ENCODE data around the gene PRKD1. TPM values are rescaled to one million over a fixed set of nuclear protein-coding genes. Genes with fewer than 3 reads are reported as not detected.

PRKD1 gene
- total RNA-seq, 2 experiments from 2014 or later = not detected

DNA sequence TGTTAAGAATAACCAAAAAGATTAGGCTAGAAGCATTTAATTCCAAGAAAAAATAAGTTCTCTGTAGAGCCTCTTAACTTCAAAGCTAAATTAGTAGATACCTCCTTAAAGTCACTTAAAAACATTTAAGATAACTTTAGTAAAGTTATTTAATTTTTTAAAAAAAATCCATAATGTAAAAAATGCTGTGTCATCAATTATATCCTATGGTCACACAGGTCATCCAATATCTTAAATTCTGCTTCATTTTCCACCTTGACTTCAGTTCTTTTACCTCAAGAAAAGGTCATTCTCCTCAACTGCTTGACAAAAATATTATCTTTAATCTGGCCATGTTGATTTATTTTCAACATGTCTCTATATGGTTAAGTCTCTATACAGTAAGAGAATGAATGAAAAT lies 274.3 kb downstream of the PRKD1 start:
- H3K9me3 Mint-ChIP-seq = peaks cover 21% of the 10 kb centered on the region
- DNase-seq = no peak
- no peaks in the 10 kb centered on the region for H3K4me1 Mint-ChIP-seq (ENCODE audit: low read depth)
- H3K36me3 Mint-ChIP-seq = no peaks in the 10 kb centered on the region
- CTCF ChIA-PET = no interaction called here
- POLR2A ChIA-PET = no interaction called here
- H3K27ac Mint-ChIP-seq = no peak overlapping the region
- no peaks in the 10 kb centered on the region for H3K27me3 Mint-ChIP-seq
- intact Hi-C loops (cut with micrococcal nuclease) = no loop called here
- no peak overlapping the region for H3K4me3 Mint-ChIP-seq

DNA sequence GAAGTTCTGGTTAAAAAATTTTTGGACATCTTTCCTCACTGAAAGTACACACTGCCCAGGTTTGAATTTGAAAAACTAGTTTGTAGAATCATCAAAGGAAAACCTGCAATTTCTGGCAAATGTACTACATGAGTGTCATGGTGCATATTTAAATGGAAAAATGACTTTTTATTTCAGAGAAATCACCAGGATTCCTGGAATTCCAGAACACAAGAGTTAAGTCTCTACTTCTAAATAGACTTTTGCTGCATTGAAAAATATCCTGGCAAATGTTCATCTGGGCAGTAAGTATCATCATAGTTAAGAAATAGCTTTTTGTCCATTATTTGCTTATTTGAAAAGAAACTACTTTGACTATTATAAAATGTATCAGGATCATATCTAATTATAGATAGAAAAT lies 275.1 kb downstream of the PRKD1 start:
- ChIA-PET CTCF (no interaction called here), POLR2A (no interaction called here)
- H3K27ac Mint-ChIP-seq = no peak overlapping the region
- intact Hi-C loops (cut with micrococcal nuclease) = no loop called here
- H3K4me3 Mint-ChIP-seq = no peak overlapping the region
- peaks cover 25% of the 10 kb centered on the region for H3K9me3 Mint-ChIP-seq
- no peaks in the 10 kb centered on the region for H3K27me3 Mint-ChIP-seq
- H3K4me1 Mint-ChIP-seq (ENCODE audit: low read depth) = no peaks in the 10 kb centered on the region
- H3K36me3 Mint-ChIP-seq = no peaks in the 10 kb centered on the region
- no peak for DNase-seq

DNA sequence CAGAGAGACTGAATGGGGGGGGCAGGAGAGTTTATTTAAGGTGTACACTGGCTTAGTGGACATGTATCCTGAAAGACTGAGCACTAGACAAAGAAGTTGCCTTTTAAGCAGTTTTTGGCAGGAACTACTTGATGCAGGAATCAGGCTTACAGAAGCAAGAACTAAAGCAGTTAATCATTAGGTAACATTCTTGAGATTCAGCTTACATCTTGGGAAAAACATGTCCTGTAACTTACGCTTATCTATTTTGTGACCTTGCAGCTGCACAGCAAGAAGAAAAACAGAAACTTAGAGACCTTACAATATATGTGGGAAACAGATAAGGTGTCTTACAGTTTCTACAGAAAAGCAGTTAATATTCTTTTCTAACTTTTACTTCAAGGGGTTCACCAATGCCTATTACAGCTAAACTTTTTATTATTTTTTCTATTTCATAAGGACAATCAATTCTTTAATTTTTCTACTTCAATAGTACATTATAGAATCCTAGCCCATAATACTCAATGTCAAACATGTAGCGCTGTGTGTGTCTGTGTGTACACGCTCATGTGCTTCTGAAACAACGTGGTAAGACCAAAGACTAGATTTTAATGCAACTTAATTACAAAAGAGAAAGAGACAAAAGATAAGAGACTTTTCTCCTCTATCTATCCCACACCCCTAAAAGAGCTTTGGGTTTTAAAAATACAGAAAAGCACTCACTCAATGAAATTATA lies 276.9 kb downstream of the PRKD1 start:
- H3K9me3 Mint-ChIP-seq = peaks cover 38% of the 10 kb centered on the region
- ChIA-PET POLR2A (no interaction called here), CTCF (no interaction called here)
- H3K27me3 Mint-ChIP-seq = no peaks in the 10 kb centered on the region
- no peak overlapping the region for H3K4me3 Mint-ChIP-seq
- DNase-seq = no peak
- H3K36me3 Mint-ChIP-seq = no peaks in the 10 kb centered on the region
- no peak overlapping the region for H3K27ac Mint-ChIP-seq
- intact Hi-C loops (cut with micrococcal nuclease) = no loop called here
- H3K4me1 Mint-ChIP-seq (ENCODE audit: low read depth) = no peaks in the 10 kb centered on the region

DNA sequence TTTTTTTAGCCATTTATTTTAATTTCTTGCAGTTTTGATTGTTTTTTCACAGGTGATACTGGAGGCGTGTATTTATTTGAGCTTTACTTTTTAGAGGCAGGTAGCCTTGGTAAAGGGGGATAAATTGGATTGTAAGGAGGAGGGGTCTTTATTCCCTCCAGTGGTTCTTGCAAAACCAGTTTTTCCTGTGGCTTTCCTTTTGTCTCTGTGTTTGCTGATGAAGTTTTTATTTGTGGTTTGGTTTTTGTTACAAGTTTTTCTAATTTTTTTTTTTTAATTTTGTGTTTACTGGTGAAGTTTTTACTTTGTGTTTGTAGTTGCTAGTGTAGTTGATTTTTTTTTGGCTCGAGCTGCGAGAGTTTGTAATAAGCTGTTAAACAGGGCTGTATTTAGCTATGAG lies 278.5 kb downstream of the PRKD1 start:
- Mint-ChIP-seq H3K27ac (no peak overlapping the region), H3K36me3 (no peaks in the 10 kb centered on the region), H3K9me3 (peaks cover 39% of the 10 kb centered on the region), H3K4me1 (ENCODE audit: low read depth) (no peaks in the 10 kb centered on the region), H3K27me3 (no peaks in the 10 kb centered on the region), H3K4me3 (no peak overlapping the region)
- DNase-seq = no peak
- POLR2A ChIA-PET = no interaction called here
- intact Hi-C loops (cut with micrococcal nuclease) = no loop called here
- CTCF ChIA-PET = no interaction called here

DNA sequence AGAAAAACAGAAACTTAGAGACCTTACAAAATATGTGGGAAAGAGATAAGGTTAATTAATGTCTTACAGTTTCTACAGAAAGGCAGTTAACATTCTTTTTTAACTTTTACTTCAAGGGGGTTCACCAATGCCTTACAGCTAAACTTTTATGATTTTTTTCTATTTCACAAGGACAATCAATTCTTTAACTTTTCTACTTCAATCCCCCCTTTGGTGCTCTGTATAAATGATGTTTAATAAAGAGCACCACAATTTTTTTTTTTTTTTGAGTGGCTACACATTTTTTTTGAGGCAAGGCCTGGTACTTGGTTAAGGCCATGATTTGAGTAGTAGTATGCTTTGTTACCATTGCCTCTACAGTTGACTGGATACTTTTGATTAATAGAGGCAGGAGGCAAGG lies 279.6 kb downstream of the PRKD1 start:
- H3K27me3 Mint-ChIP-seq = no peaks in the 10 kb centered on the region
- DNase-seq = no peak
- POLR2A ChIA-PET = no interaction called here
- H3K9me3 Mint-ChIP-seq = peaks cover 39% of the 10 kb centered on the region
- H3K27ac Mint-ChIP-seq = no peak overlapping the region
- no peak overlapping the region for H3K4me3 Mint-ChIP-seq
- no peaks in the 10 kb centered on the region for H3K4me1 Mint-ChIP-seq (ENCODE audit: low read depth)
- no peaks in the 10 kb centered on the region for H3K36me3 Mint-ChIP-seq
- CTCF ChIA-PET = no interaction called here
- intact Hi-C loops (cut with micrococcal nuclease) = no loop called here

DNA sequence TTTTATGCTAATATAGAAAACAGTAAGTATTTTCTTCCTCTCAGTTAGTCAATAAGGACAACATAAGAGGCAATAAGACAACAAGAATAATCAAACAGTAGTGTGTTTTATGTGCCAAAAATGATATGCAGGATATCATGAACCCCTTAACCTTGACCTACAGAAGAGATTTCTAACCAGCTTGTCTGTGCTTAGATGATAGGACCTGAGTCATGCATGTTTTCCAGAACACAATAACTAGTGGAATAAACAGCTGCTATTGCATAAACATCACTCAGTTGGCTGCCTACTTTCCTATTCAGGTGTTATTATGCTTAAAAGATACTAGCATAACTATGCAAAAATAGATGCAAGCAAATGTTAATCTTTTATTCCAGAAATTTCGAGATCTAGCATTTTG lies 282.5 kb downstream of the PRKD1 start:
- Mint-ChIP-seq H3K9me3 (peaks cover 35% of the 10 kb centered on the region), H3K4me1 (ENCODE audit: low read depth) (no peaks in the 10 kb centered on the region), H3K4me3 (no peak overlapping the region), H3K27me3 (no peaks in the 10 kb centered on the region), H3K27ac (no peak overlapping the region), H3K36me3 (no peaks in the 10 kb centered on the region)
- intact Hi-C loops (cut with micrococcal nuclease) = no loop called here
- POLR2A ChIA-PET = no interaction called here
- no peak for DNase-seq
- CTCF ChIA-PET = no interaction called here

DNA sequence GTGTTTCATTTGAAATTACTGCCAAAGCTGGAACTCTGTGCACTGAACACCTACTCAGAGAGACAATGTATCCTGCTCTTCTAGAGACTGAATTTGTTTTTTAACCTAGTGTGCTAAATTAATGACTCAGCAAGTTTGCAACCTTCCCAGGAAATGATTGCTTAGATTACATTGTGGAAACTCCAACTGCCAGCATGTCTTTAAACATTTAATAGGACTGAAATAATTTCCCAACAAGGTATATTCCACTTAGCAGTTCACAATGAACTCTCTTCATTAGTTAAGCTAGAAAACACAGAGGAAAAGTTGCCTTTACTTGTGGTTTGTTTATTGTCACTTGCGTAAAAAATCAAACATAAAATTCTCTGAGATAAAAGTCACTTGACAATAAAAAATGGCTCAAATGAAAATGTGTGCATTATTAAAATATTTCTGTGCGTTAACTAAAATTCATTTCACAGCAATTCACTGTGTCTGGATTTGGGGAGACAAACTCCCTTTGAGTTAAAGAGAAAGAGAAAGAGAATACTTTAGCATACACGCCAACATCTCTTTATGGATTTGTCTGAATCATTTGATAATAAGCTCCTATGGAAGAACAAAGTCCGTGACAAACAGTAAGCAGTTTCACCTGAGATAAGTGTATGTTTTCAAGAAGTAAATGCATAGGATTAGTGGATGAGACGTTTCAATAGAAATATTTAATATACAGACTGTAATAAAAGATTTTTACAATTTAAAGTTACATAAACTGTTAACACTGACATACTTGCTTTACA lies 284.0 kb downstream of the PRKD1 start:
- H3K4me3 Mint-ChIP-seq = no peak overlapping the region
- peaks cover 25% of the 10 kb centered on the region for H3K9me3 Mint-ChIP-seq
- intact Hi-C loops (cut with micrococcal nuclease) = no loop called here
- H3K36me3 Mint-ChIP-seq = no peaks in the 10 kb centered on the region
- POLR2A ChIA-PET = no interaction called here
- DNase-seq = no peak
- CTCF ChIA-PET = no interaction called here
- H3K27ac Mint-ChIP-seq = no peak overlapping the region
- H3K4me1 Mint-ChIP-seq (ENCODE audit: low read depth) = no peaks in the 10 kb centered on the region
- no peaks in the 10 kb centered on the region for H3K27me3 Mint-ChIP-seq

DNA sequence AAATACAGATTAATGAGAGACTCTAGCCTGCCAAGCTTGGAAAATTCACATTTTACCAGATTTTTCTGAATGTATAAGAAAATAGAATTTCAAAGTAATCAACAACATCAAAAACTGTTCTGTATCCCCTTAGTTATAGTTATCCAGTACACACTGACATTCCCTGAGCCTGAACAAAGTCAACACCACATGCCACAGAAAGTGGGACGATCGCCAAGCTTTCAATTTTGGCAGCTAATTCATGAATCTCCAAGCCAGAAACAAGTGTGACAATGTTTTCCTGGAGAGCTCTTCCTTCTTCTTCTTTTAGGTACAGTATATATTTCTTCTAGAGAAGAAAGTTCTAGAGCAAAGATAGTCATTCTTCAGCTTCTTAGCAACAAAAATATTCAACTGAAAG lies 290.2 kb downstream of the PRKD1 start:
- no peaks in the 10 kb centered on the region for H3K4me1 Mint-ChIP-seq (ENCODE audit: low read depth)
- intact Hi-C loops (cut with micrococcal nuclease) = no loop called here

DNA sequence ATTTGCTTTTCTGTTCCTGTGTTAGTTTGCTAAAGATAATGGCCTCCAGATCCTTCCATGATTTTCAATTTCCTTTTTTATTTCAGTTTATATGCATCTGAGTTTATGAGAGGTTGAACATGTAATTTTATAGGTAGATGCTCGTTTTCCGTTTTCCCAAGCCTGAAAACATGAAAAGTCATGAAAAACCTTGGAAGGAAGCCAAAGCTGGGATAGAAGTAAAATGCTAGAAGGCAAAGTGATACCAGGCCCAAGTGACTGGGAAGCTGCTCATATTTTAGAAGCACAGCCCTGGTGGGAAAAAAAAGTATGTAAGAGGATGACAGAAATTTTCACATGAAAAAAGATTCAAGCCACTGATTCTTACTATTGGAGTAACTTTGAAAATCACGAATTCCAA lies 290.8 kb downstream of the PRKD1 start:
- Mint-ChIP-seq H3K9me3 (peaks cover 14% of the 10 kb centered on the region), H3K4me1 (ENCODE audit: low read depth) (no peaks in the 10 kb centered on the region), H3K36me3 (no peaks in the 10 kb centered on the region), H3K27ac (no peak overlapping the region), H3K27me3 (no peaks in the 10 kb centered on the region), H3K4me3 (no peak overlapping the region)
- DNase-seq = no peak
- intact Hi-C loops (cut with micrococcal nuclease) = no loop called here
- POLR2A ChIA-PET = no interaction called here
- CTCF ChIA-PET = no interaction called here

More for the DNA sequence above, 290.2 kb downstream of the PRKD1 start:
- H3K27ac Mint-ChIP-seq = no peak overlapping the region
- CTCF ChIA-PET = no interaction called here
- H3K27me3 Mint-ChIP-seq = no peaks in the 10 kb centered on the region
- DNase-seq = no peak
- POLR2A ChIA-PET = no interaction called here
- no peaks in the 10 kb centered on the region for H3K36me3 Mint-ChIP-seq
- peaks cover 14% of the 10 kb centered on the region for H3K9me3 Mint-ChIP-seq
- H3K4me3 Mint-ChIP-seq = no peak overlapping the region

DNA sequence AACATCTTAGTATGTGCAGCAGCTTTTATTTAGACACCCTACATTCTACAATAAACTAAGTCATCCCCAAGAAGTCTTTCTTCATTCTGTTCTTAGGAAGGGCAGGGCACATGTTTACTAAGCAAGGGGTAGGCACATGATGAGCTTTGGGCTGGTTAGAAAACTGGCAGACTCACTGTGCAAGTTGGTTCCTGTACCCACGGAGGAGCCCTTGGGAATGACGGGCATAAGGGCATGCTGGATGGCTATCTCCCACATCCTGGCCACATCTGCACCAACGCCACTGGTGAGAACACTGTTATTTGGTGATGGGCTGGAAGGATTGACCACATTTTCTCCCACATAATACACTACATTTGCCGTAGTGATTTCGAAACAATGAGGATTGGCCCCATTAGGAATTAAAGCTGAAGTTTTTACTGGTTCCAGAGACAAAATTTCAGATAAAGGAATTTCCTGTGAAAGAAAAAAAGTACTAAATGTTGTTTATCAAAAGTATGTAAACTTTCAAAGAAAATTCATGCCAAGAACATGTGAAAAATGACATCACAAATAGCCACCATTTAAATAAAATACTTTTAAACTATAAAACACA lies 297.0 kb downstream of the PRKD1 start:
- H3K27ac Mint-ChIP-seq = no peak overlapping the region
- POLR2A ChIA-PET = no interaction called here
- CTCF ChIA-PET = no interaction called here
- peaks cover 7% of the 10 kb centered on the region for H3K9me3 Mint-ChIP-seq
- H3K4me1 Mint-ChIP-seq (ENCODE audit: low read depth) = no peaks in the 10 kb centered on the region
- no peaks in the 10 kb centered on the region for H3K36me3 Mint-ChIP-seq
- no peak overlapping the region for H3K4me3 Mint-ChIP-seq
- no peaks in the 10 kb centered on the region for H3K27me3 Mint-ChIP-seq
- intact Hi-C loops (cut with micrococcal nuclease) = no loop called here
- no peak for DNase-seq

DNA sequence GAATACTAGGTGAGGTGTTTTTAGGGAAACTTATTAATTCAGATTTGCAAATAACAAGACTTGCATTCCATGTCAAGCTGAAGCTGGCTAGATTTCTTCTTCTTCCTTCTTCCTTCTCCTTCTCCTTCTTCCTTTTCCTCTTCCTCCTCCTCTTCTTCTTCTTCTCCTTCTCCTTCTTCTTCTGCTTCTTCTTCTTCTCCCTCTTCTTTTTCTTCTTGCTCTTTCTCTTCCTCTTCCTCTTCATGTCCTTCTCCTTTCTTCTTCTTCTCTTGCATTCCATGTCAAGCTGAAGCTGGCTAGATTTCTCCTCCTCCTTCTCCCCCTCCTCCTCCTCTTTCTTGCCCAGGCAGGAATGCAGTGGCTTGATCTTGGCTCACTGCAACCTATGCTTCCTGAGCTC lies 297.8 kb downstream of the PRKD1 start:
- Mint-ChIP-seq H3K36me3 (no peaks in the 10 kb centered on the region), H3K27me3 (no peaks in the 10 kb centered on the region), H3K27ac (no peak overlapping the region), H3K9me3 (peaks cover 7% of the 10 kb centered on the region), H3K4me3 (no peak overlapping the region), H3K4me1 (ENCODE audit: low read depth) (no peaks in the 10 kb centered on the region)
- intact Hi-C loops (cut with micrococcal nuclease) = no loop called here
- ChIA-PET CTCF (no interaction called here), POLR2A (no interaction called here)
- DNase-seq = no peak

DNA sequence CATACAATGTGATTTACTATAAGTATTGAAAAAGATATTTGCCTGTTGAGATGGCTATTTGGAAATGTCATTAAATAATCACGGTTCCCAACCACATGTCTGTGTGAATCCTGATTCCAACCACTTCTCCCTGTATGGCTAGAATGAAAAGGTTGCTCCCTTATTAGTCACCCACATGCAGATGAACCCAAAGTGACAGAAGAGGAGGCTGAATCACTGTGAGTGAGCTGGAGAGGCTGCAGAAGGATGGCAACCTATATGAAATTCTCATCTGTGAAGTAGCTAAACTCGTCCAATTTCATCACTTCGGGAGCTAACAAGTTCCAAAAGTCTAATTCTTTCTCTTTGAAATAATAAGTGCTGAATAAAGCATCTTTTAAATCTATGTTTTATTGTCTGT lies 300.5 kb downstream of the PRKD1 start:
- Mint-ChIP-seq H3K4me1 (ENCODE audit: low read depth) (no peaks in the 10 kb centered on the region), H3K27ac (no peak overlapping the region), H3K27me3 (no peaks in the 10 kb centered on the region), H3K36me3 (no peaks in the 10 kb centered on the region), H3K9me3 (peaks cover 7% of the 10 kb centered on the region), H3K4me3 (no peak overlapping the region)
- intact Hi-C loops (cut with micrococcal nuclease) = no loop called here
- POLR2A ChIA-PET = no interaction called here
- no peak for DNase-seq
- CTCF ChIA-PET = no interaction called here

Data from activated CD4-positive, alpha-beta memory T cell treated with anti-CD3 and anti-CD28 coated beads for 36 hours (primary cell).